Psoas muscle (tissue), 8 donors: Measurements from ENCODE around the gene RAB3GAP2. TPM values are rescaled to one million over a fixed set of nuclear protein-coding genes. Genes with fewer than 3 reads are reported as not detected.

ENCODE experiments used
- ATAC-seq, 4 donors: fragments of 200-7000 bp; cut with Tn5 transposase; one replicate each; pipeline ENCODE4 v1.9.1; 2020; ENCODE audit warnings: moderate library complexity in 3 of 4, mild to moderate bottlenecking in 2 of 4
- DNase-seq, 2 donors: peaks; one replicate each; pipeline ENCODE4 v3.0.0-alpha.2; 2020
- H3K27ac ChIP-seq: fragments of 200-600 bp; one replicate; pipeline ENCODE4 v1.8.0; 2022
- H3K27me3 ChIP-seq, 3 donors: fragments of 200-600 bp in 1 of 3; one replicate each; pipeline versions ENCODE4 v1.6.1 to v1.8.0; 2013 to 2022; ENCODE audit warnings: low read length in 2 of 3, mild to moderate bottlenecking in 2 of 3, moderate library complexity in 1 of 3; ENCODE audit not compliant: insufficient read depth in 3 of 3
- H3K36me3 ChIP-seq, 2 donors: fragments of 200-600 bp in 1 of 2; one replicate each; pipeline versions ENCODE4 v1.6.1 to v1.8.0; 2013 to 2022; ENCODE audit warnings: low read depth in 1 of 2, mild to moderate bottlenecking in 1 of 2, moderate library complexity in 1 of 2; ENCODE audit not compliant: insufficient read depth in 1 of 2
- H3K4me1 ChIP-seq: fragments of 200-600 bp; one replicate; pipeline ENCODE4 v1.8.0; 2022
- H3K4me3 ChIP-seq: fragments of 200-600 bp; one replicate; pipeline ENCODE4 v1.8.0; 2022; ENCODE audit warnings: mild to moderate bottlenecking
- H3K9me3 ChIP-seq: fragments of 200-600 bp; one replicate; pipeline ENCODE4 v1.8.0; 2022
- CTCF ChIP-seq: fragments of 200-600 bp; IDR thresholded peaks from one replicate; pipeline ENCODE4 v1.8.0; 2022; ENCODE audit warnings: antibody characterized with exemption
- WGBS, 3 donors: extraction: QIAGEN DNeasy Blood & Tissue Kit; methylation state at CpG; one replicate each; pipeline versions ENCODE4 v1.1.6 to v1.1.7; 2013; 5-methylcytosine and 5-hydroxymethylcytosine counted together
- intact Hi-C, 2 donors: fragments of 100-400 bp; cut with DNase I; formaldehyde crosslinking; loops; one replicate each; pipeline versions ENCODE4 v1.11.0 to v1.14.2; 2022
- polyA plus RNA-seq, 3 donors: library from polyadenylated mRNA; stranded (reverse); fragments of 200-250 nt; gene quantifications; one replicate each; pipeline ENCODE4 v1.2.3, GENCODE V29; 2013
- total RNA-seq, 4 donors: library from RNA; stranded (reverse); fragmentation: NEBNext Ultra II Directional in 2 of 4; extraction: Animal tissue kit (Norgen Biotek cat#: 25700) in 2 of 4; gene quantifications; one replicate each; pipeline versions ENCODE4 v1.2.1 to v1.2.4, GENCODE V29; 2021 to 2023
- donor health status: healthy with polysubstance abuse.
- donor health status: DM: no; HTN: no; CAD: no; lungs with moderate emphysema.
- donor health status: Bipolar disorder and iron deficiency.
- donor health status: healthy.
- donor health status: DM: yes; HTN: yes; CAD: no.
- donor health status: DM: no; HTN: no; CAD: no.
- donor health status: DM: no; HTN: no; CAD: no.
- donor health status: DM: yes; HTN: yes; CAD: no.

The RAB3GAP2 gene
- total and polyA plus RNA-seq, 7 donors: 5.8 to 28.6 (median 18.6) TPM

GRCh38 chr1:220235462-220235861, 36.8 kb downstream of the RAB3GAP2 start:
- DNase-seq (no peak), ATAC-seq (no peak)
- H3K4me3 ChIP-seq: no peak overlapping the region
- no peaks in the 10 kb centered on the region for H3K9me3 ChIP-seq
- no peak overlapping the region for H3K27ac ChIP-seq
- 59 to 85% (median 63%) methylated on average over 1 of the region's 1 CpG for WGBS, 3 donors
- intact Hi-C loops: no loop called here
- no peak for TF ChIP-seq CTCF
- no peaks in the 10 kb centered on the region for H3K27me3 ChIP-seq
- H3K4me1 ChIP-seq: peaks cover 12% of the 10 kb centered on the region
- peaks cover 0 to 20% of the 10 kb centered on the region in 2 donors for H3K36me3 ChIP-seq

- 97 to 100% (median 97%) methylated on average over 3 of the region's 3 CpGs for WGBS, 3 donors
- no peak for TF ChIP-seq CTCF
- Histone ChIP-seq H3K4me1 (peaks cover 3% of the 10 kb centered on the region), H3K36me3 (peaks cover 0 to 20% of the 10 kb centered on the region in 2 donors), H3K9me3 (no peaks in the 10 kb centered on the region), H3K27ac (no peak overlapping the region), H3K4me3 (no peak overlapping the region), H3K27me3 (no peaks in the 10 kb centered on the region)
- DNase-seq (no peak), ATAC-seq (no peak)
- intact Hi-C loops: no loop called here
These were observed 38.3 kb downstream of the RAB3GAP2 start for GRCh38 chr1:220233927-220234326.

GRCh38 chr1:220229771-220230170, 42.5 kb downstream of the RAB3GAP2 start:
- H3K4me1 ChIP-seq: peaks cover 12% of the 10 kb centered on the region
- intact Hi-C loops: no loop called here
- 87 to 93% (median 91%) methylated on average over 2 of the region's 2 CpGs for WGBS, 3 donors

GRCh38 chr1:220227393-220227792, 44.9 kb downstream of the RAB3GAP2 start:
- intact Hi-C loops: no loop called here
- Histone ChIP-seq H3K4me3 (no peak overlapping the region), H3K27me3 (no peaks in the 10 kb centered on the region), H3K9me3 (no peaks in the 10 kb centered on the region), H3K36me3 (peaks cover 0 to 17% of the 10 kb centered on the region in 2 donors), H3K4me1 (peaks cover 17% of the 10 kb centered on the region), H3K27ac (no peak overlapping the region)
- WGBS, 3 donors: 81 to 85% (median 82%) methylated on average over 4 of the region's 4 CpGs
- TF ChIP-seq CTCF: no peak
- ATAC-seq: no peak
- DNase-seq: no peak

More at GRCh38 chr1:220229771-220230170, 42.5 kb downstream of the RAB3GAP2 start:
- DNase-seq (no peak), ATAC-seq (no peak)
- Histone ChIP-seq H3K36me3 (peaks cover 0 to 20% of the 10 kb centered on the region in 2 donors), H3K27ac (no peak overlapping the region), H3K4me3 (no peak overlapping the region), H3K9me3 (no peaks in the 10 kb centered on the region), H3K27me3 (no peaks in the 10 kb centered on the region)
- TF ChIP-seq CTCF: no peak

GRCh38 chr1:220226752-220227151, 45.5 kb downstream of the RAB3GAP2 start:
- Histone ChIP-seq H3K27ac (no peak overlapping the region), H3K4me1 (peaks cover 17% of the 10 kb centered on the region), H3K27me3 (no peaks in the 10 kb centered on the region), H3K36me3 (peaks cover 0 to 11% of the 10 kb centered on the region in 2 donors), H3K4me3 (no peak overlapping the region), H3K9me3 (no peaks in the 10 kb centered on the region)
- intact Hi-C loops: no loop called here
- WGBS, 3 donors: 74 to 85% (median 83%) methylated on average over 3 of the region's 3 CpGs
- no peak for TF ChIP-seq CTCF
- ATAC-seq (no peak), DNase-seq (no peak)
